IPS-20b (cell line): ENCODE results near the gene SHROOM3.

ENCODE experiments used
- H3K27ac ChIP-seq: one replicate; pipeline ENCODE4 v1.5.1; 2013; ENCODE audit warnings: low read length
- H3K27me3 ChIP-seq: 2 replicates; pipeline ENCODE4 v1.6.1; 2013; ENCODE audit warnings: mild to moderate bottlenecking, low read length, inconsistent platforms; ENCODE audit not compliant: insufficient read depth
- H3K36me3 ChIP-seq: 2 replicates; pipeline ENCODE4 v1.6.1; 2013; ENCODE audit warnings: low read depth, mild to moderate bottlenecking, inconsistent platforms, low read length, moderate library complexity; ENCODE audit not compliant: insufficient read depth
- H3K4me1 ChIP-seq: 2 replicates; pipeline ENCODE4 v1.6.1; 2013; ENCODE audit warnings: mild to moderate bottlenecking, control low read depth, inconsistent platforms, low read length, moderate library complexity; ENCODE audit not compliant: insufficient read depth
- H3K4me3 ChIP-seq: 2 replicates; pipeline ENCODE4 v1.5.1; 2013; ENCODE audit warnings: mild to moderate bottlenecking, low read length, inconsistent platforms
- H3K9ac ChIP-seq: 2 replicates; pipeline ENCODE4 v1.6.1; 2013; ENCODE audit warnings: low read depth, mild to moderate bottlenecking, inconsistent platforms, low read length, moderate library complexity
- H3K9me3 ChIP-seq: 2 replicates; pipeline ENCODE4 v1.6.1; 2013; ENCODE audit warnings: mild to moderate bottlenecking, low read depth, low read length, inconsistent platforms; ENCODE audit not compliant: insufficient read depth

SHROOM3 gene

DNA sequence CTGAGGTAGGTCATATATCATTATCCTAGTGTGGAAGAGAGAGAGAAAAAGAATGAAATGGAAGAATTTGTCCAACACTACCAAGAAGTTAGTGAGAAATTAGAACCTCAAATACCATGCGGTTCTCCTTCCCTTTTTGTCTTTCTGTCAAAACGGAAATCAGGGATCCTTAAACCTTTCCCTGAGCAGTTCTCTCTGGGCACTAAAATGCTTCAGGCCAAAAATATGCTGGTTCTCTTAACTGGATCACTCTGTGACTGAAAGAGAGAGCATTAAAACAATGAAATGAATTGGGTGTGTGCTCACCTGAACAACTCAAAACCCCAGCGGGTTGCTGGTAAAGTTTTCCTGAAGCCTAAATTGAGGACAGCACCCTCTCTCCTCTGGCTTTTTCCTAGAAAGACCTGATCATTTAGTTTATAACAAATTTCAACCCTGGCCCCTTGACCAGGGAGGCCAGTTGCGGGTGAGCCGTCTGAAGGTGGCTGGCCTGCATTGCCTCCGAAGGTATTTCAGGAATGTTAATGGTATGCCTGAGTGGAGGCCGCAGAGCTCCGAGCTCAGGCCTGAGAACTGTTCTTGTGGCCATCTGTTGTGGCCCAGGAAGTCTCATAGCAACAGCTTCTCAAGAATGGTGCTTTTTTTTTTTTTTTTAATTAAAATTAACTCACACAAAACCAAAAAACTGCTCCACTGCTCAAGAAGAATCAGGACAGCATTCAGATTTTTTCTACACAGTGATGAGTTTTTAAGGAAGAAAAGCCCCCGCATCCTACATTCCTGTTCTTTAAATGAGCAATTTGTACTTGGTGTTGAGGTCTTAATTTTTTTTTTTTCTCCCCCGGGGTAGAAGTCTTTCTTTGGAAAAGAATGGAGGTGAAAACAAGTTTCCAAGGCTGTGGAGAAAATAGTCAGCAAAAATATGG lies 155.1 kb downstream of the SHROOM3 start:
- peaks cover 57% of the 10 kb centered on the region for H3K4me1 ChIP-seq
- H3K9ac ChIP-seq: peak overlapping the region; percentile 78
- H3K27ac ChIP-seq: peak overlapping the region; percentile 93
- no peaks in the 10 kb centered on the region for H3K9me3 ChIP-seq
- peak overlapping the region; percentile 49 for H3K4me3 ChIP-seq
- no peaks in the 10 kb centered on the region for H3K36me3 ChIP-seq
- no peaks in the 10 kb centered on the region for H3K27me3 ChIP-seq

DNA sequence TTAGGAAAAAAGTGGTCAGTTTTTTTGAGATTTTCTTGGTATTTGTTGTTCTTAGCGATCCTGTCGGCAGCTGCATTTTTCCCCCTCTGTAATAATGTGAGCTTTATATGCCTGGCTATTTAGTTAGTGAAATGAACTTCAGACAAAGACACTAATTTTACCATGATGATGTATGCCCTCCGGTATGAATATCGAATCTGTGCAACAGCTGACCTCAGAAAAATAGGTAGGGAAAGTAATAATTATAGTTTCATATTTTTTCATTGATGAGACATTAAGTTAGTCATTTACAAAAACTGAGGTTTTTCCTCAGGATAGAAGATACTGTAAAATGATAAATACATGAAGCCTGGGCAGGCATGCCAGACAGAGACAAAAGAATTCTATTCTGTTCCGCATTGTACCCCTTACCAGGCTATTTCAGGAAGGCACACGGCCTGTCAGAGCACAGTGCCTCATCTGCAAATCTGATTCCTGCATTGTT lies 155.8 kb downstream of the SHROOM3 start:
- H3K9ac ChIP-seq: peak overlapping the region; percentile 78

DNA sequence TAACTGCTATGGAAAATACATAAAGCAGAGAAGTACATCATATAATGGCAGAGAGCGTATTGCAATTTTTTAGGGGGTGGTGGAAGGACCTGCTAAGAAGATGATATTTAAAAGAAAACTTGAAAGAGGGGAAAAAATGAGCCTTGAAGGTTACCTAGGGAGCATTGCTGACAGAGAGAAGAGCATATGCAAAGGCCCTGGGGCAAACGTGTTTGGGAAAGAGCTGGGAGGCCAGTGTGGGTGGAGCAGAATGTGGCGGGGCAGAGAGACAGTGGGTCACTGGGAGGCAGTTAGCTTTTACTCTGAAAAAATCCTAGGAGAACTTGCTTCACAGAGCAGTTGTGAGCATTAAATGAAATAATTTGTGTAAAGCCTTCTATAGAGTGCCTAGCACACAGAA lies 157.0 kb downstream of the SHROOM3 start:
- no peaks in the 10 kb centered on the region for H3K27me3 ChIP-seq
- peaks cover 44% of the 10 kb centered on the region for H3K4me1 ChIP-seq
- H3K4me3 ChIP-seq: no peak overlapping the region
- no peak overlapping the region for H3K27ac ChIP-seq
- H3K36me3 ChIP-seq: no peaks in the 10 kb centered on the region
- no peak overlapping the region for H3K9ac ChIP-seq
- H3K9me3 ChIP-seq: no peaks in the 10 kb centered on the region

More for the DNA sequence above, 155.8 kb downstream of the SHROOM3 start:
- Histone ChIP-seq H3K4me3 (peak overlapping the region; percentile 43; the same call in 1 of the 2 replicates), H3K4me1 (peaks cover 52% of the 10 kb centered on the region), H3K9me3 (no peaks in the 10 kb centered on the region), H3K36me3 (no peaks in the 10 kb centered on the region), H3K27me3 (no peaks in the 10 kb centered on the region), H3K27ac (peak overlapping the region; percentile 93)

DNA sequence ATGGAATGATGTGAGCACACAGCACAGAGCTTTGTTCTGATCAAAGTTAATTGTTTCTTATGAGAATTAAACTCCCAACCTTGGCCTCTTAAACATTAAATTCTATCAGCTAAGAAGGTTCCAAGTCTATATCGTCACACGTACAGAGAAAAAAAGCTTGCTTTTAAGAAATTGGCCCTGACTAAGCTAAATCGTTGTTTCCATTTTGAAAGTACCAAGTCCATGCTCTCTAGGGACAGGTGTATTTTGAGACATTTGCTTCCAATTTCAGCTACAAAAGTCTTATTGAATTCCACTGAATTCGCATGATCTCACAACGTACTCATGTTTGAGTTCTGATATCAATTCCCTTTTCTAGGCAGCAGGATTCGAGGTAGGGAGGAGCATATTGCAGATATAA lies 157.4 kb downstream of the SHROOM3 start:
- Histone ChIP-seq H3K9me3 (no peaks in the 10 kb centered on the region), H3K4me1 (peaks cover 39% of the 10 kb centered on the region), H3K4me3 (no peak overlapping the region), H3K36me3 (no peaks in the 10 kb centered on the region), H3K9ac (no peak overlapping the region), H3K27ac (no peak overlapping the region), H3K27me3 (no peaks in the 10 kb centered on the region)

DNA sequence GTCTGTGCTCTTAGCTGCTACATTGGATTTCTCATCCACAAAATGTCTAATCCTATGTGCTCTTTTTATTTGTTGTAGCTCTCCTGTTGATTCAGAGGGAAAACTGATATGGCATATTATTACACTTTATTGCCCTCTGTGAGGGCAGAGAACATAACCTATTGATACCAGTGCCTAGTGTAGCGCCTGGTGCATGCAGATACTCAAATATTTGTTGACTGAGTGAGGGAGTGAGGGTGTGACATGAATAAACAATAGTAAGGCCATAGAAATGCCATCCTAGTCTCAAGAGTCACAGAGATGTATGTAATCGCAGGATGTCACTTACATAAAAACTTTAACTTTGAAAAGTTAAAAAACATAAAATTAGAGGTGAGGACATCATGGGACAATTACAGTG lies 159.1 kb downstream of the SHROOM3 start:
- H3K27ac ChIP-seq: no peak overlapping the region

DNA sequence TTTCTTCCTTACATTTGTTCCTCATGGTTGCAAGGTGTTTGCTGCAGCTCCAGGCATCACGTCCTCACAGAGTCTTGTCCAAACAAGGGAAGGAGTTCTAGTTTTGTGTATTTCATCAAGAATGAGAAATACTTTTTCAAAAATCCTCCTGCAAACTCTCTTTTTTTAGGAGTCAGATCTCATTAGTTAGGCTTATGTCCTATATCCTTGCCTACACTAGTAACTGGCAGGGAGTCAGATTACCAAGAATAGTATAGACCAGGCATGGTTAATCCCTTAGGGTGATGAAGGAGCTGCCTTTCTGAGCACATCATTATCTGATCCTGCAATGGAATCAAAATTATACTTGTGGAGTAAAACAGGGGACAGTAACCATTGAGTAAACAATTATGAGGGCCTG lies 160.4 kb downstream of the SHROOM3 start:
- Histone ChIP-seq H3K4me3 (no peak overlapping the region), H3K36me3 (no peaks in the 10 kb centered on the region), H3K9ac (no peak overlapping the region), H3K27me3 (no peaks in the 10 kb centered on the region), H3K4me1 (peaks cover 16% of the 10 kb centered on the region), H3K9me3 (no peaks in the 10 kb centered on the region), H3K27ac (no peak overlapping the region)

More for the DNA sequence above, 159.1 kb downstream of the SHROOM3 start:
- Histone ChIP-seq H3K4me1 (peaks cover 24% of the 10 kb centered on the region), H3K27me3 (no peaks in the 10 kb centered on the region), H3K4me3 (no peak overlapping the region), H3K36me3 (no peaks in the 10 kb centered on the region), H3K9ac (no peak overlapping the region), H3K9me3 (no peaks in the 10 kb centered on the region)

DNA sequence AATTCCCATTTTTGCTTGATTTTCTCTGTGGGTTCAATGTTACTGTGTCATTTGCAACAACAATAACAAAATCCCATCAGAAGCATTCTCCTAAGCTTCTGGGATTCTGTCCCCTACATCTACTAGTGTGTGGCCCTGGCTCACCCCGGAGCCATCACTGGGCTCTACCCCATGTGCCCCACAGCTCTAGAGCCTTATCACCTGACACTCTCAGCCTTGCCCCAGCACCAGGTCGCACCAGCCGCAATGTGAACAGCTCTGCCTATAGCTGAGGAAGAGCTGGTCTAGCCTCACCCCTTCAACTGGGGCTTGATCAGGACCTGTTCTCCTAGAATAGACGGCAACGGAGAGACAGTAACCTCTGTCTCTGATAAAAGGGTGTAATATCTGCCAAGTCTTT lies 161.7 kb downstream of the SHROOM3 start:
- no peaks in the 10 kb centered on the region for H3K36me3 ChIP-seq
- H3K9ac ChIP-seq: no peak overlapping the region
- no peak overlapping the region for H3K27ac ChIP-seq
- H3K4me1 ChIP-seq: peaks cover 4% of the 10 kb centered on the region; the same call in 1 of the 2 replicates
- no peaks in the 10 kb centered on the region for H3K9me3 ChIP-seq
- H3K4me3 ChIP-seq: no peak overlapping the region
- H3K27me3 ChIP-seq: no peaks in the 10 kb centered on the region

DNA sequence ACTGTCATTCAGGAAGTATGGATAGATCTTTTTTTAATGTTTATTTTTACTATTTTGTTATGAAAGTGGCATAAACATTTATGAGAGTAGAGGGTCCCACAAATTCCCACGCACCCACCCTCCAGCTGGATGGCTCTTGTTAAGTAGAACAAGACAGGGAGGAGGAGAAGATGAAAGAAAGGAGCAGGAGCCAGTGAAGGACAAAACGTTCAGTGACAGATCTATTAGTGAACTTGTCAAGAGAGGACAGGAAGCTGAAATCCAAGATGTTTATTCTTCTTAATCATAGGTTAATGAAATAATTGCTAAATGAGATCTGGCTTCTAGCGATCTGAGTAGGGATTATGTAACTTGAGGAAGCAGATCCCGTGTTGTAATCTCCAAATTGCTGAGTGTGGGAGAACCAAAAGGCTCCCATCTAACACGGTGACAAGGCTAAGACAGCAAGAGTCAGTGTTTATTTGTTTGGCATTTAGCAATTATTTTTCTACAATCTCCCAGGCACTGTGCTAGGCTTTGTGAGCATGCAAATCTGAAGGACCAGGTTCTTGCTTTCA lies 162.5 kb downstream of the SHROOM3 start:
- Histone ChIP-seq H3K27ac (no peak overlapping the region), H3K4me1 (peaks cover 3% of the 10 kb centered on the region; the same call in 1 of the 2 replicates), H3K9ac (no peak overlapping the region)

DNA sequence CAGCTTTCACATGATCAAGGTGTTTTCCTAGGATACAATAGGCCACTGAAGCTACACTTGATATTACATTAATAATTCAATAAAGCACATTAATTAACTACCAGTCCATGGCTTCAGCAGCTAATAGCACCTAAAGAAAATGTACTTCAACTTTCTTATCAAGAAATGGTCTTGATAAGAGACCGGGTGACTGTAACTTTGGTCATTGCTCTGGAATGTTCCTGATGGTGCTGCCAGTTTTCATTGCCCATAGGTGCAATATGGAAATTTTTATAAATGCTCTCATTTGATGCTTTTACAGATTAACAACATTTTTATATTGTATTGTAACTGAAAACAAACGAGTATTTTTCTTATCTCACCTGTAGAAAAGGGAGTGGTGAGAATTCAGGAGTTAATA lies 165.4 kb downstream of the SHROOM3 start:
- no peak overlapping the region for H3K27ac ChIP-seq
- H3K9me3 ChIP-seq: no peaks in the 10 kb centered on the region
- no peaks in the 10 kb centered on the region for H3K36me3 ChIP-seq
- no peak overlapping the region for H3K9ac ChIP-seq
- no peak overlapping the region for H3K4me3 ChIP-seq
- H3K27me3 ChIP-seq: no peaks in the 10 kb centered on the region
- peaks cover 3% of the 10 kb centered on the region; the same call in 1 of the 2 replicates for H3K4me1 ChIP-seq

More for the DNA sequence above, 162.5 kb downstream of the SHROOM3 start:
- Histone ChIP-seq H3K4me3 (no peak overlapping the region), H3K9me3 (no peaks in the 10 kb centered on the region), H3K36me3 (no peaks in the 10 kb centered on the region), H3K27me3 (no peaks in the 10 kb centered on the region)

DNA sequence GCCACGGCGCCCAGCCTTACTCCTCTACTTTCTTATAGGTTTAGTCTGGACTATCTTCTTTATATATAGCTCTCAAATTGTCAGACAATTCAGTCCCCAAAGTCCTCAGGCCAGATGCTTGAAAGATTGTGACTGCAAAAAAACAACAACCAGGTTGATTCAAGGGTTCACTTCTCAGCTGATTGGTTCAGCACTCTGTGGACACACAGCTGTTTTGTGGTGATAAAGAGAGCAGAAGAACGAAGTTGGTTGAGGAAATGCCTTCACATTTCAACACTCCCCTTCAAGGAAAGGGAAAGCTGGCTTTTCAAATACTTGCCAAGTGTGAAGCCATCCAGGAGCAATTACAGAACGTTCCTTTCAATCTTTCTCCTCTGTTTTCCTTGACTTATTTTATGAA lies 166.8 kb downstream of the SHROOM3 start:
- Histone ChIP-seq H3K4me1 (peaks cover 6% of the 10 kb centered on the region), H3K9ac (no peak overlapping the region), H3K4me3 (no peak overlapping the region), H3K27me3 (no peaks in the 10 kb centered on the region), H3K9me3 (no peaks in the 10 kb centered on the region), H3K36me3 (no peaks in the 10 kb centered on the region), H3K27ac (no peak overlapping the region)

DNA sequence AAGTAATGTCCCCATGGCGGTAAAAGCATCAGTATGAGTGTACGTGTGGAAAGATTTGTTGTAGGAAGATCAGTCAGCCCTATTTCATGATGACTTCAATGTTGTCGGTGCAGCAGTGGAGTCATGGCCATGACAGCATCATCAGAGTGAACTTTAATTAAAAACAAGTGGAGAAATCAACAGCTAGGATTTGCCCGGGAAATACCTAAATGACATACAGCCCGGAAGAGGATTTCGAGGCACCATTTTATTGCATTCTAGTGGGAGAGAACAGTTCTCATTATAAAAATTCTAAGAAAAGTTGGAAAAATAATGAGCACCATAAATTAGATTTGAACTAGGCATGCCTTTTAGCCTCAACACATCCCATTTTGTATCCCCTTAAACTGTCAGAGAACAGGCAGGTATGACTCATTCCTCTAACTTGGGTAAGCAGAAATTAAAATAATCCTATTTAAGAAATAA lies 170.1 kb downstream of the SHROOM3 start:
- Histone ChIP-seq H3K4me3 (no peak overlapping the region), H3K27me3 (no peaks in the 10 kb centered on the region), H3K4me1 (peaks cover 16% of the 10 kb centered on the region), H3K9ac (no peak overlapping the region), H3K36me3 (no peaks in the 10 kb centered on the region), H3K9me3 (no peaks in the 10 kb centered on the region), H3K27ac (no peak overlapping the region)
